Fibroblast of peridontal ligament (primary cell): ENCODE results near the gene KHDRBS1.
A peak's percentile ranks its signal among the peaks of the same experiment; 100 is the strongest.
"Not testable (repeated sequence)": the region's sequence is repeated elsewhere in the genome, so short reads cannot be mapped to it uniquely, and the experiment has no call there.

Experiments
- DNase-seq: peaks from one replicate; pipeline ENCODE4 v3.0.0-alpha.2; 2010; ENCODE audit errors: extremely low read depth

KHDRBS1 gene

GRCh38 chr1:32012709-32013385 lies 821 bp upstream of the KHDRBS1 start:
- DNase-seq = no peak

- peak; percentile 35 for DNase-seq
These were observed 705 bp downstream of the KHDRBS1 start for GRCh38 chr1:32014199-32014947.

- peak; percentile 35 for DNase-seq
These were observed 1.2 kb downstream of the KHDRBS1 start for GRCh38 chr1:32014948-32015273.

GRCh38 chr1:32020339-32020738 lies 6.7 kb downstream of the KHDRBS1 start:
- DNase-seq = no peak

- not testable (repeated sequence) for DNase-seq
These were observed 7.9 kb downstream of the KHDRBS1 start for GRCh38 chr1:32021574-32022018.

GRCh38 chr1:32023351-32023750 lies 9.7 kb downstream of the KHDRBS1 start:
- no peak for DNase-seq

GRCh38 chr1:32025515-32025914 lies 11.8 kb downstream of the KHDRBS1 start:
- DNase-seq = no peak

GRCh38 chr1:32028746-32029145 lies 15.1 kb downstream of the KHDRBS1 start:
- DNase-seq = no peak

GRCh38 chr1:32031578-32032274 lies 18.1 kb downstream of the KHDRBS1 start:
- DNase-seq = peak; percentile 56

GRCh38 chr1:32032275-32032615 lies 18.6 kb downstream of the KHDRBS1 start:
- DNase-seq = no peak

- DNase-seq = no peak
These were observed 21.5 kb downstream of the KHDRBS1 start for GRCh38 chr1:32035119-32035518.

- DNase-seq = no peak
These were observed 27.0 kb downstream of the KHDRBS1 start for GRCh38 chr1:32040711-32041110.

GRCh38 chr1:32042330-32042729 lies 28.7 kb downstream of the KHDRBS1 start:
- no peak for DNase-seq

GRCh38 chr1:32044234-32044633 lies 30.6 kb downstream of the KHDRBS1 start:
- no peak for DNase-seq

GRCh38 chr1:32045772-32046171 lies 32.1 kb downstream of the KHDRBS1 start:
- DNase-seq = no peak

- DNase-seq = peak; percentile 63
These were observed 34.0 kb downstream of the KHDRBS1 start for GRCh38 chr1:32047701-32048100.

- DNase-seq = peak; percentile 89
These were observed 34.8 kb downstream of the KHDRBS1 start for GRCh38 chr1:32048440-32048839.

- DNase-seq = no peak
These were observed 38.0 kb downstream of the KHDRBS1 start for GRCh38 chr1:32051706-32052105.

GRCh38 chr1:32052887-32053286 lies 39.2 kb downstream of the KHDRBS1 start:
- no peak for DNase-seq

GRCh38 chr1:32055416-32055815 lies 41.7 kb downstream of the KHDRBS1 start:
- no peak for DNase-seq

- DNase-seq = no peak
These were observed 42.9 kb downstream of the KHDRBS1 start for GRCh38 chr1:32056598-32056997.

GRCh38 chr1:32060914-32061313 lies 47.2 kb downstream of the KHDRBS1 start:
- no peak for DNase-seq

GRCh38 chr1:32062867-32063230 lies 49.2 kb downstream of the KHDRBS1 start:
- DNase-seq = peak; percentile 44
